Stimulated activated CD4-positive, alpha-beta T cell treated with anti-CD3 and anti-CD28 coated beads, Interleukin-2, amount 100 ng/mL, for 4 hours (primary cell): ENCODE measurements around the gene FGFR1OP2.
"Not testable (repeated sequence)": the region's sequence is repeated elsewhere in the genome, so short reads cannot be mapped to it uniquely, and the experiment has no call there.

ENCODE experiments used
- DNase-seq: peaks from one replicate; pipeline ENCODE4 v3.0.0-alpha.2; 2020; ENCODE audit warnings: low read depth

Gene FGFR1OP2

DNA sequence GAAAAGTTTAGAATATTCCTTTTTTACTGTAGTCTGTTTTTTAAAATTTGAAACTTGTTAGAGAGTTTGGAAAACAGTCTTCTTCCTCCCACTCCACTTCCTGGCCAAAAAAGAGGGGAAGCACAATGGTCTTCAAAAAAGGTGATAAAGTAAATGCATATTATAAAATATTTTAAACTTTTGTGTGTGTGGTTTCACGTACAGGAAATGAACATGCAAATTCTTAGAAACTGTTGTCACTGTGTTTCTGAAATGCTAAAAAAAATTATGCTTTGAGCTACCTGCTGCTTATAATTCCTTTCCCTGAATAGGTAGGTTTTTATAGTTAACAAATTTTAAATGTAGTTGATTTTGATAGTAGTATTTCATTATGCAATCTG, 2.9 kb downstream of the FGFR1OP2 start:
- DNase-seq = no peak

- no peak for DNase-seq
Observed at GRCh38 chr12:26948309-26948708, 10.0 kb downstream of the FGFR1OP2 start.

- DNase-seq = no peak
Observed at GRCh38 chr12:26953447-26953846, 15.2 kb downstream of the FGFR1OP2 start.

GRCh38 chr12:26954027-26954426, 15.8 kb downstream of the FGFR1OP2 start:
- DNase-seq = no peak

DNA sequence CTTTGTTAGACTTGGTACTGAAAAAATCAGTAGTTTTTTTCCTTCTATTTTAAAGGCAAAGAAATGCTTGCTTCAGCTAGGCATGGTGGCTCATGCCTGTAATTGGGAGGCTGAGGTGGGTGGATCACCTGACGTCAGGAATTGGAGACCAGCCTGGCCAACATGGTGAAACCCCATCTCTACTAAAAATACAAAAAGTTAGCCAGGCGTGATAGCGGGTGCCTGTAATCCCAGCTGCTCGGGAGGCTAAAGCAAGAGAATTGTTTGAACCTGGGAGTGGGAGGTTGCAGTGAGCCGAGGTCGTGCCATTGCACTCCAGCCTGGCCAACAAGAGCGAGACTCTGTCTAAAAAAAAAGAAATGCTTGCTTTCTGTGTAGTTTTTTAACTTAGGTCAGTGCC, 23.1 kb downstream of the FGFR1OP2 start:
- DNase-seq = not testable (repeated sequence)

- DNase-seq = no peak
Observed at GRCh38 chr12:26961803-26962202, 23.5 kb downstream of the FGFR1OP2 start.

GRCh38 chr12:26963413-26963812, 25.1 kb downstream of the FGFR1OP2 start:
- no peak for DNase-seq

DNA sequence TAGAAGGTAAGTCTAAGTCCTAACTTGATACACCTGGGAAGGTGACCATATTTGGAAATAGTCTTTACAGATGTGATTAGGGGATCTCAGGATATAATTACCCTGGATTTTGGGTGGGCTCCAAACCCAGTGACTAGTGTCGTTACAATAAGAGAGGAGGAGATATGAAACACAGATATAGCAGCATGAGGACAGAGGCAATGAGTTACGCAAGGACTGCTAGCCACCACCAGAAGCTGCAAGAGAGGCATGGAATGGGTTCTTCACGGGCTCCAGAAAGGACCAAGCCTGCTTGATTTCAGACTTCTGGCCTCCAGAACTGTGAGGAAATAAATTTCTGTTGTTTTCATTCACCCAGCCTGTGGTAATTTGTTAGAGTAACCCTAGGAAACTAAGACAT, 28.6 kb downstream of the FGFR1OP2 start:
- DNase-seq = no peak

DNA sequence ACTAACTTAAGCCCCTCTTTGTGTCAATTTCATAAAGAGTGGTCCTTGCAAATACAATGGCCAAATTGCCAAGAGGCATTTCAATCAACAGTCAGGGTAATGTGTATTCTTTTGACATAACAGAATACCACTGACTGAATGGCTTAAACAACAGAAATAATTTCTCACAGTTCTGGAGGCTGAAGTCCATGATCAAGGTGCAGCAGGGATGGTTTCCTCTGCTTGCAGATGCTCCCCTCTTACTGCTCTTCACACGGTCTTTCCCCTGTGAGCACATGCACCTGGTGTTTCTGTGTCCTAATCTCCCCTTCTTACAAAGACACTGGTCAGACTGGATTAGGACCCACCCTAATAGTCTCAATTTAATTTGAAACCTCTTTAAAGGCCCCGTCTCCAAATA, 31.9 kb downstream of the FGFR1OP2 start:
- DNase-seq = no peak

GRCh38 chr12:26971963-26972362, 33.7 kb downstream of the FGFR1OP2 start:
- peak; percentile 29 for DNase-seq

- no peak for DNase-seq
Observed at GRCh38 chr12:26976687-26977086, 38.4 kb downstream of the FGFR1OP2 start.

- no peak for DNase-seq
Observed at GRCh38 chr12:26978801-26979200, 40.5 kb downstream of the FGFR1OP2 start.

GRCh38 chr12:26979733-26980132, 41.5 kb downstream of the FGFR1OP2 start:
- DNase-seq = no peak

- no peak for DNase-seq
Observed at GRCh38 chr12:26982866-26983265, 44.6 kb downstream of the FGFR1OP2 start.

- DNase-seq = no peak
Observed at GRCh38 chr12:26987634-26988424, 49.6 kb downstream of the FGFR1OP2 start.

- no peak for DNase-seq
Observed at GRCh38 chr12:26988703-26989102, 50.4 kb downstream of the FGFR1OP2 start.

DNA sequence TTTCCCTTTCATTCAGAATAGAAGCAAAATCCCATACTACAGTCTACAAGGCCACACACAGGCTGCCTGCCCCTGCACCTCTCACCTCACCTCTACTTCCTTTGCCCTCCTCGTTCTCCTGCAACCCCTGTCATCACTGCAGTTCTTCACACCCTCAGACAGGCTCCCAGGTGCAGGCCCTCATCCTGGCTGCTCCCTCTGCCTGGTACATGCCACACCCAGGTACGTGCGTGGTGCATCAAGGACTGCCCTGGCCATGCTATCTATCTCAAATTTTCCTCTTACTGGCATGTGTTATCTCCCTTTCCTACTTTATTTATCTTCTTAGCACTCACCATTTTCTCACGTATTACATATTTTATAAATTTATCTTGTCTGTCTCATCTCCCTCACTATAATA, 51.6 kb downstream of the FGFR1OP2 start:
- no peak for DNase-seq

GRCh38 chr12:26991826-26992225, 53.6 kb downstream of the FGFR1OP2 start:
- no peak for DNase-seq

GRCh38 chr12:26994109-26994508, 55.8 kb downstream of the FGFR1OP2 start:
- DNase-seq = no peak

DNA sequence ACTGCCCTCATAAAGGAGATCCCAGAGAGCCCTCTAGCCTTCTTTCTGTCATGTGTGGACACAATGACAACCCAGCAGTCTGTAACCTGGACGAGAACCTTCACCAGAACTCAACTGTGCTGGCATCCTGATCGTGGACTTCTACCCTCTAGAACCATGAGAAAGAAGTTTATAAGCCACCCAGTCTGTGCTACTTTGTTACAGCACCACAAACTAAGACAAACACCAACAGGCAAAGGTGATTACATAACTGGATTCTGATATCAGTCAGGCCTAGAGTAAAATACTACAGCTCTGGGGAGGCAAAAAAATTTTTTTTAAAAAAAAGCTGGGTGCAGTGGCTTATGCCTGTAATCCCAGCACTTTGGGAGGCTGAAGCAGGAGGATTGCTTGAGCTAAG, 57.4 kb downstream of the FGFR1OP2 start:
- no peak for DNase-seq

GRCh38 chr12:26997003-26997402, 58.7 kb downstream of the FGFR1OP2 start:
- DNase-seq = no peak

GRCh38 chr12:27000961-27001360, 62.7 kb downstream of the FGFR1OP2 start:
- no peak for DNase-seq

GRCh38 chr12:27001663-27002062, 63.4 kb downstream of the FGFR1OP2 start:
- no peak for DNase-seq

GRCh38 chr12:27002141-27002540, 63.9 kb downstream of the FGFR1OP2 start:
- no peak for DNase-seq
